NCI-H2107 (cell line): ENCODE measurements around the gene CATSPER2.
"Not testable (repeated sequence)": the region's sequence is repeated elsewhere in the genome, so short reads cannot be mapped to it uniquely, and the experiment has no call there.

Experiments
- DNase-seq: peaks from one replicate; lab custom pipeline; 2025; lab: John Stamatoyannopoulos, UW

The CATSPER2 gene

GRCh38 chr15:43593328-43594190 lies 55.1 kb downstream of the CATSPER2 start, which contains the start of gene CKMT1B:
Gene CKMT1B (plus strand): TSS chr15:43594027. CDS start chr15:43594219, 192 bp downstream.
- not testable (repeated sequence) for DNase-seq

GRCh38 chr15:43592841-43593240 lies 55.8 kb downstream of the CATSPER2 start:
- DNase-seq, result not testable (repeated sequence)

GRCh38 chr15:43589778-43590466 lies 58.7 kb downstream of the CATSPER2 start, which contains the start of gene PPIP5K1:
Gene PPIP5K1 (minus strand): TSS chr15:43590208. CDS start chr15:43584504, 5,704 bp downstream.
- not testable (repeated sequence) for DNase-seq
